ENCODE data around the gene PRKAR1A. TPM values are rescaled to one million over a fixed set of nuclear protein-coding genes. Genes with fewer than 3 reads are reported as not detected.

Gene PRKAR1A
- polyA plus RNA-seq (2013, experiment 1 of 2), result 90.5 TPM
- polyA plus RNA-seq (2013, experiment 2 of 2), result 93.4 TPM

- peak within 1 kb of the TSS; percentile 41 for H3K4ac ChIP-seq (ENCODE audit: low read length)
- H3K79me1 ChIP-seq (ENCODE audit: low read depth, low read length), result peaks cover 4% of the 10 kb centered on the region
- H3K27me3 ChIP-seq (ENCODE audit: control insufficient read depth in 3 of 3, insufficient read depth in 3 of 3, low read depth in 1 of 3, low read length in 3 of 3), result no peaks in the 10 kb centered on the region
- peak within 1 kb of the TSS; percentile 99 for H3K9ac ChIP-seq (ENCODE audit: low read depth, low read length, poor library complexity)
- H3K9me3 ChIP-seq (replicated peaks in 1 of 2; ENCODE audit: control insufficient read depth in 2 of 2, insufficient read depth in 1 of 2, low read depth in 1 of 2, low read length in 2 of 2), result peaks cover 0 to 9% of the 10 kb centered on the region in 2 donors
- no peak within 1 kb of the TSS for H2BK12ac ChIP-seq (ENCODE audit: low read length)
- H3K36me3 ChIP-seq (replicated peaks in 1 of 2; ENCODE audit: control insufficient read depth in 2 of 2, insufficient read depth in 2 of 2, low read length in 2 of 2), result peaks cover 6 to 28% of the 10 kb centered on the region in 2 donors
- no peak within 1 kb of the TSS for H4K8ac ChIP-seq (ENCODE audit: low read depth, low read length)
- peak within 1 kb of the TSS; percentile 86 for H3K14ac ChIP-seq (ENCODE audit: low read length)
- peak; percentile 92 for DNase-seq (ENCODE audit: low spot score)
- peaks cover 1 to 32% of the 10 kb centered on the region in 2 donors for H3K4me1 ChIP-seq (ENCODE audit: control insufficient read depth in 2 of 2, insufficient read depth in 1 of 2, low read depth in 1 of 2, low read length in 2 of 2)
- no peak within 1 kb of the TSS for H2AK5ac ChIP-seq (ENCODE audit: low read depth, low read length)
- WGBS, 2 donors (ENCODE audit: extremely low coverage in 2 of 2, insufficient read length in 2 of 2, insufficient replicate concordance in 1 of 2), result no CpG with 5 or more reads among the region's 81 CpGs
- H2BK5ac ChIP-seq (ENCODE audit: low read length), result peak within 1 kb of the TSS; percentile 98
- peak within 1 kb of the TSS; percentile 88 for H2AFZ ChIP-seq (ENCODE audit: low read length)
- peak within 1 kb of the TSS; percentile 100 for H3K18ac ChIP-seq (ENCODE audit: low read length)
- H4K91ac ChIP-seq (ENCODE audit: low read depth, low read length, poor library complexity), result peak within 1 kb of the TSS; percentile 92
- peak within 1 kb of the TSS; percentile 95 for H3K27ac ChIP-seq (replicated peaks; ENCODE audit: low read length)
- peak within 1 kb of the TSS; percentile 82 for H2BK15ac ChIP-seq (ENCODE audit: low read length)
- H3K23ac ChIP-seq (ENCODE audit: low read depth, low read length, poor library complexity), result peak within 1 kb of the TSS; percentile 95
- peak within 1 kb of the TSS; percentile 74 to 91 for H3K4me3 ChIP-seq (ENCODE audit: low read length in 2 of 2)
- H2BK120ac ChIP-seq (ENCODE audit: low read depth, low read length), result peak within 1 kb of the TSS; percentile 90
- peak within 1 kb of the TSS; percentile 84 for H3K4me2 ChIP-seq (ENCODE audit: insufficient read depth, low read length, poor library complexity, severe bottlenecking)
Observed at GRCh38 chr17:68512247-68512959, at the start of gene PRKAR1A. TSS of gene PRKAR1A (plus strand) at chr17:68512430. CDS start at chr17:68515400, 2,970 bp downstream.

GRCh38 chr17:68463211-68464019 is 48.8 kb upstream of the PRKAR1A start:
- Histone ChIP-seq H3K9ac (ENCODE audit: low read depth, low read length, poor library complexity) (no peak overlapping the region), H4K8ac (ENCODE audit: low read depth, low read length) (no peak overlapping the region), H3K4ac (ENCODE audit: low read length) (no peak overlapping the region), H2AFZ (ENCODE audit: low read length) (no peak overlapping the region), H3K27ac (replicated peaks; ENCODE audit: low read length) (no peak overlapping the region), H3K23ac (ENCODE audit: low read depth, low read length, poor library complexity) (no peak overlapping the region), H3K9me3 (replicated peaks in 1 of 2; ENCODE audit: control insufficient read depth in 2 of 2, insufficient read depth in 1 of 2, low read depth in 1 of 2, low read length in 2 of 2) (peaks cover 0 to 3% of the 10 kb centered on the region in 2 donors), H2AK5ac (ENCODE audit: low read depth, low read length) (no peak overlapping the region), H3K4me3 (ENCODE audit: low read length in 2 of 2) (no peak overlapping the region), H3K36me3 (replicated peaks in 1 of 2; ENCODE audit: control insufficient read depth in 2 of 2, insufficient read depth in 2 of 2, low read length in 2 of 2) (no peaks in the 10 kb centered on the region), H3K4me1 (ENCODE audit: control insufficient read depth in 2 of 2, insufficient read depth in 1 of 2, low read depth in 1 of 2, low read length in 2 of 2) (peaks cover 4 to 7% of the 10 kb centered on the region in 2 donors), H3K18ac (ENCODE audit: low read length) (no peak overlapping the region), H3K79me1 (ENCODE audit: low read depth, low read length) (no peaks in the 10 kb centered on the region), H3K4me2 (ENCODE audit: insufficient read depth, low read length, poor library complexity, severe bottlenecking) (no peak overlapping the region), H2BK5ac (ENCODE audit: low read length) (no peak overlapping the region), H3K27me3 (ENCODE audit: control insufficient read depth in 3 of 3, insufficient read depth in 3 of 3, low read depth in 1 of 3, low read length in 3 of 3) (peaks cover 0 to 9% (median 0%) of the 10 kb centered on the region in 3 experiments), H3K14ac (ENCODE audit: low read length) (no peak overlapping the region), H4K91ac (ENCODE audit: low read depth, low read length, poor library complexity) (no peak overlapping the region), H2BK15ac (ENCODE audit: low read length) (no peak overlapping the region), H2BK12ac (ENCODE audit: low read length) (no peak overlapping the region), H2BK120ac (ENCODE audit: low read depth, low read length) (no peak overlapping the region)
- DNase-seq (ENCODE audit: low spot score), result no peak
- WGBS, 2 donors (ENCODE audit: extremely low coverage in 2 of 2, insufficient read length in 2 of 2, insufficient replicate concordance in 1 of 2), result no CpG with 5 or more reads among the region's 6 CpGs

GRCh38 chr17:68468334-68468733 is 43.9 kb upstream of the PRKAR1A start:
- Histone ChIP-seq H3K9me3 (replicated peaks in 1 of 2; ENCODE audit: control insufficient read depth in 2 of 2, insufficient read depth in 1 of 2, low read depth in 1 of 2, low read length in 2 of 2) (peaks cover 0 to 3% of the 10 kb centered on the region in 2 donors), H3K4me1 (ENCODE audit: control insufficient read depth in 2 of 2, insufficient read depth in 1 of 2, low read depth in 1 of 2, low read length in 2 of 2) (peaks cover 2 to 5% of the 10 kb centered on the region in 2 donors), H3K79me1 (ENCODE audit: low read depth, low read length) (no peaks in the 10 kb centered on the region), H3K14ac (ENCODE audit: low read length) (no peak overlapping the region), H3K27me3 (ENCODE audit: control insufficient read depth in 3 of 3, insufficient read depth in 3 of 3, low read depth in 1 of 3, low read length in 3 of 3) (no peaks in the 10 kb centered on the region), H3K9ac (ENCODE audit: low read depth, low read length, poor library complexity) (no peak overlapping the region), H2BK120ac (ENCODE audit: low read depth, low read length) (no peak overlapping the region), H2BK5ac (ENCODE audit: low read length) (no peak overlapping the region), H2AK5ac (ENCODE audit: low read depth, low read length) (no peak overlapping the region), H3K18ac (ENCODE audit: low read length) (no peak overlapping the region), H2AFZ (ENCODE audit: low read length) (no peak overlapping the region), H3K4me3 (ENCODE audit: low read length in 2 of 2) (no peak overlapping the region), H4K8ac (ENCODE audit: low read depth, low read length) (no peak overlapping the region), H2BK15ac (ENCODE audit: low read length) (no peak overlapping the region), H3K4me2 (ENCODE audit: insufficient read depth, low read length, poor library complexity, severe bottlenecking) (no peak overlapping the region), H2BK12ac (ENCODE audit: low read length) (no peak overlapping the region), H3K36me3 (replicated peaks in 1 of 2; ENCODE audit: control insufficient read depth in 2 of 2, insufficient read depth in 2 of 2, low read length in 2 of 2) (no peaks in the 10 kb centered on the region), H4K91ac (ENCODE audit: low read depth, low read length, poor library complexity) (no peak overlapping the region), H3K23ac (ENCODE audit: low read depth, low read length, poor library complexity) (no peak overlapping the region), H3K27ac (replicated peaks; ENCODE audit: low read length) (no peak overlapping the region), H3K4ac (ENCODE audit: low read length) (no peak overlapping the region)
- no peak for DNase-seq (ENCODE audit: low spot score)
- no CpG with 5 or more reads among the region's 5 CpGs for WGBS, 2 donors (ENCODE audit: extremely low coverage in 2 of 2, insufficient read length in 2 of 2, insufficient replicate concordance in 1 of 2)

- Histone ChIP-seq H2BK5ac (ENCODE audit: low read length) (no peak overlapping the region), H3K9me3 (replicated peaks in 1 of 2; ENCODE audit: control insufficient read depth in 2 of 2, insufficient read depth in 1 of 2, low read depth in 1 of 2, low read length in 2 of 2) (peaks cover 0 to 3% of the 10 kb centered on the region in 2 donors), H3K4me1 (ENCODE audit: control insufficient read depth in 2 of 2, insufficient read depth in 1 of 2, low read depth in 1 of 2, low read length in 2 of 2) (peaks cover 2 to 5% of the 10 kb centered on the region in 2 donors), H2AFZ (ENCODE audit: low read length) (no peak overlapping the region), H3K27me3 (ENCODE audit: control insufficient read depth in 3 of 3, insufficient read depth in 3 of 3, low read depth in 1 of 3, low read length in 3 of 3) (no peaks in the 10 kb centered on the region), H3K79me1 (ENCODE audit: low read depth, low read length) (no peaks in the 10 kb centered on the region), H4K8ac (ENCODE audit: low read depth, low read length) (no peak overlapping the region), H3K27ac (replicated peaks; ENCODE audit: low read length) (no peak overlapping the region), H3K18ac (ENCODE audit: low read length) (no peak overlapping the region), H2BK12ac (ENCODE audit: low read length) (no peak overlapping the region), H3K23ac (ENCODE audit: low read depth, low read length, poor library complexity) (no peak overlapping the region), H3K9ac (ENCODE audit: low read depth, low read length, poor library complexity) (no peak overlapping the region), H2AK5ac (ENCODE audit: low read depth, low read length) (no peak overlapping the region), H3K14ac (ENCODE audit: low read length) (no peak overlapping the region), H3K4me2 (ENCODE audit: insufficient read depth, low read length, poor library complexity, severe bottlenecking) (no peak overlapping the region), H3K36me3 (replicated peaks in 1 of 2; ENCODE audit: control insufficient read depth in 2 of 2, insufficient read depth in 2 of 2, low read length in 2 of 2) (no peaks in the 10 kb centered on the region), H2BK120ac (ENCODE audit: low read depth, low read length) (no peak overlapping the region), H2BK15ac (ENCODE audit: low read length) (no peak overlapping the region), H3K4ac (ENCODE audit: low read length) (no peak overlapping the region), H3K4me3 (ENCODE audit: low read length in 2 of 2) (no peak overlapping the region), H4K91ac (ENCODE audit: low read depth, low read length, poor library complexity) (no peak overlapping the region)
- no peak for DNase-seq (ENCODE audit: low spot score)
- no CpG with 5 or more reads among the region's 1 CpG for WGBS, 2 donors (ENCODE audit: extremely low coverage in 2 of 2, insufficient read length in 2 of 2, insufficient replicate concordance in 1 of 2)
Observed at GRCh38 chr17:68468788-68469187, 43.4 kb upstream of the PRKAR1A start.

All from neuronal stem cell (in vitro differentiated cells).